ENCODE results near the gene OTUD5. TPM values are rescaled to one million over a fixed set of nuclear protein-coding genes. Genes with fewer than 3 reads are reported as not detected.
A peak's percentile ranks its signal among the peaks of the same experiment; 100 is the strongest.

The OTUD5 gene
- total RNA-seq, 3 donors from 2014 or later (not counting 1 experiment from before 2014, with no cell fraction given), result 92.2 to 106 (median 92.5) TPM

DNA sequence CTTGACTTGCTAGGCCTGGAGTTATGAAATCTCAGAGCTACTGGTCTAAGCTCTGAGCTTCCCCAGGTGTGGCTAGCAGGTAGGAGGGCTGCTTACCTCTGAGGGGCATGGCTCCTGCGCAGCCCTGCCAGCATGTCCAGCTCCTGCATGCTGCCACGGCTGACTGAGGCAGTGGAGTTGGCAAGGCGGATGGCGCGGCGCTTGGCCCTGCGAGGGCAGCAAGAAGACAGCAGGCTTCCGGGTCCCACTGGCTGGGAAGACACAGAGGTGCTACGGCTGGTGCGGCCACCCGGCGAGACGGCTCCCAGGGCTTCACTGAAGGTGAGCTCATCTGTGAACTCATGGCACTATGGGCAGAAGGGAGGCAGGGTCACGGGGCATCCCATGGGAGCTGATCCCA, 8.6 kb upstream of the OTUD5 start:
- DNase-seq, result no peak
- TF ChIP-seq, protein P1, sequence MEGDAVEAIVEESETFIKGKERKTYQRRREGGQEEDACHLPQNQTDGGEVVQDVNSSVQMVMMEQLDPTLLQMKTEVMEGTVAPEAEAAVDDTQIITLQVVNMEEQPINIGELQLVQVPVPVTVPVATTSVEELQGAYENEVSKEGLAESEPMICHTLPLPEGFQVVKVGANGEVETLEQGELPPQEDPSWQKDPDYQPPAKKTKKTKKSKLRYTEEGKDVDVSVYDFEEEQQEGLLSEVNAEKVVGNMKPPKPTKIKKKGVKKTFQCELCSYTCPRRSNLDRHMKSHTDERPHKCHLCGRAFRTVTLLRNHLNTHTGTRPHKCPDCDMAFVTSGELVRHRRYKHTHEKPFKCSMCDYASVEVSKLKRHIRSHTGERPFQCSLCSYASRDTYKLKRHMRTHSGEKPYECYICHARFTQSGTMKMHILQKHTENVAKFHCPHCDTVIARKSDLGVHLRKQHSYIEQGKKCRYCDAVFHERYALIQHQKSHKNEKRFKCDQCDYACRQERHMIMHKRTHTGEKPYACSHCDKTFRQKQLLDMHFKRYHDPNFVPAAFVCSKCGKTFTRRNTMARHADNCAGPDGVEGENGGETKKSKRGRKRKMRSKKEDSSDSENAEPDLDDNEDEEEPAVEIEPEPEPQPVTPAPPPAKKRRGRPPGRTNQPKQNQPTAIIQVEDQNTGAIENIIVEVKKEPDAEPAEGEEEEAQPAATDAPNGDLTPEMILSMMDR (IDR thresholded peaks at IDR 0.05), result no peak
- no peaks in the 10 kb centered on the region for H3K36me3 Mint-ChIP-seq
- H3K4me1 Mint-ChIP-seq, result peaks cover 0 to 7% of the 10 kb centered on the region in 2 donors
- intact Hi-C loops (cut with micrococcal nuclease), result no loop called here
- no peaks in the 10 kb centered on the region for H3K9me3 Mint-ChIP-seq
- H3K4me3 ChIP-seq (ENCODE audit: low read length), result no peak overlapping the region
- H3K27ac ChIP-seq (ENCODE audit: low read length), result no peak overlapping the region
- no peaks in the 10 kb centered on the region for H3K9me3 ChIP-seq (ENCODE audit: control insufficient read depth, insufficient read depth, low read length)
- no peaks in the 10 kb centered on the region for H3K36me3 ChIP-seq (ENCODE audit: control insufficient read depth, insufficient read depth, low read length)
- no peak for ATAC-seq
- no peaks in the 10 kb centered on the region for H3K27me3 ChIP-seq (ENCODE audit: control insufficient read depth, insufficient read depth, low read length)
- H3K27me3 Mint-ChIP-seq (ENCODE audit: low read depth in 2 of 2), result peaks cover 6 to 7% of the 10 kb centered on the region in 2 donors
- 97% methylated on average over 14 of the region's 14 CpGs for WGBS (ENCODE audit: insufficient coverage)
- H3K4me1 ChIP-seq (ENCODE audit: control insufficient read depth, insufficient read depth, low read length), result no peaks in the 10 kb centered on the region
- no peak overlapping the region for H3K4me3 Mint-ChIP-seq
- no peak overlapping the region for H3K27ac Mint-ChIP-seq

DNA sequence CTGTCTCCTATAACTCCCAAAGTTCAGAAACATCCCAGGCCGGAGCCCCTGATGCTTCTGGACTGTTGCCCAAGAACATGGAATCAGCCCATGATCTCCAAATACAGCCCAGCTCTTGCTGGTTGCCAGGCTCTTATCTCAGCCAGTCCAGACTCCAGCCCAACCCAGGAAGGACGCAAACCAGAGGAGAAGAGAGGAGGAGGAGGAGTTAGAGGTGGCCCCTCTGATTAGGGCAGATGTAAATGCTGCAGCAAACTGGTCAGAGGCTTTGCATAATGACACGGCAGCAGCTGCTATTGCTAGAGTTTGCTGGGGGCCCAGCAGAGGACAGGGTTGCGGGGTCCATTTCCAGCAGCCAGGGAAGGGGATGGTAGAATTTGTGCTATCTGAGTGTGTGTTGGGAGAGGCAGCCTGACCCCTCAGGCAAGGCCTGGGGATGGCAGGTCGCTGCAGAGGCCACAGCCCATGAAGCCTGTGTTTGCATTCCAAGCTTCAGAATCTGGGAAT, 4.2 kb upstream of the OTUD5 start:
- ATAC-seq, result no peak

GRCh38 chrX:48960291-48960690, 2.9 kb upstream of the OTUD5 start:
- Mint-ChIP-seq H3K27ac (peak overlapping the region; percentile 79 to 100), H3K9me3 (no peaks in the 10 kb centered on the region), H3K4me3 (peak overlapping the region; percentile 14), H3K27me3 (ENCODE audit: low read depth in 2 of 2) (peaks cover 0 to 7% of the 10 kb centered on the region in 2 donors), H3K36me3 (no peaks in the 10 kb centered on the region), H3K4me1 (peaks cover 10 to 32% of the 10 kb centered on the region in 2 donors)
- ATAC-seq (no peak), DNase-seq (no peak)
- peaks cover 9% of the 10 kb centered on the region for H3K36me3 ChIP-seq (ENCODE audit: control insufficient read depth, insufficient read depth, low read length)
- H3K4me3 ChIP-seq (ENCODE audit: low read length), result no peak overlapping the region
- peaks cover 23% of the 10 kb centered on the region for H3K4me1 ChIP-seq (ENCODE audit: control insufficient read depth, insufficient read depth, low read length)
- WGBS (ENCODE audit: insufficient coverage), result 27% methylated on average over 2 of the region's 2 CpGs
- H3K27me3 ChIP-seq (ENCODE audit: control insufficient read depth, insufficient read depth, low read length), result no peaks in the 10 kb centered on the region
- no peak overlapping the region for H3K27ac ChIP-seq (ENCODE audit: low read length)
- H3K9me3 ChIP-seq (ENCODE audit: control insufficient read depth, insufficient read depth, low read length), result no peaks in the 10 kb centered on the region
- intact Hi-C loops (cut with micrococcal nuclease), result no loop called here
- TF ChIP-seq, protein P1 (IDR thresholded peaks at IDR 0.05), result no peak

More for the DNA sequence above, 4.2 kb upstream of the OTUD5 start:
- H3K27me3 Mint-ChIP-seq (ENCODE audit: low read depth in 2 of 2), result peaks cover 0 to 7% of the 10 kb centered on the region in 2 donors
- whole genome bisulfite sequencing (ENCODE audit: insufficient coverage), result 70% methylated on average over 3 of the region's 5 CpGs
- H3K4me1 Mint-ChIP-seq, result peaks cover 2 to 23% of the 10 kb centered on the region in 2 donors
- no peak overlapping the region for H3K4me3 Mint-ChIP-seq
- intact Hi-C loops (cut with micrococcal nuclease), result no loop called here
- no peaks in the 10 kb centered on the region for H3K9me3 Mint-ChIP-seq
- no peak for DNase-seq
- Histone ChIP-seq H3K9me3 (ENCODE audit: control insufficient read depth, insufficient read depth, low read length) (no peaks in the 10 kb centered on the region), H3K36me3 (ENCODE audit: control insufficient read depth, insufficient read depth, low read length) (no peaks in the 10 kb centered on the region), H3K27me3 (ENCODE audit: control insufficient read depth, insufficient read depth, low read length) (no peaks in the 10 kb centered on the region), H3K27ac (ENCODE audit: low read length) (no peak overlapping the region), H3K4me1 (ENCODE audit: control insufficient read depth, insufficient read depth, low read length) (peaks cover 10% of the 10 kb centered on the region), H3K4me3 (ENCODE audit: low read length) (no peak overlapping the region)
- H3K27ac Mint-ChIP-seq, result no peak overlapping the region
- TF ChIP-seq, protein P1 (IDR thresholded peaks at IDR 0.05), result no peak
- no peaks in the 10 kb centered on the region for H3K36me3 Mint-ChIP-seq

DNA sequence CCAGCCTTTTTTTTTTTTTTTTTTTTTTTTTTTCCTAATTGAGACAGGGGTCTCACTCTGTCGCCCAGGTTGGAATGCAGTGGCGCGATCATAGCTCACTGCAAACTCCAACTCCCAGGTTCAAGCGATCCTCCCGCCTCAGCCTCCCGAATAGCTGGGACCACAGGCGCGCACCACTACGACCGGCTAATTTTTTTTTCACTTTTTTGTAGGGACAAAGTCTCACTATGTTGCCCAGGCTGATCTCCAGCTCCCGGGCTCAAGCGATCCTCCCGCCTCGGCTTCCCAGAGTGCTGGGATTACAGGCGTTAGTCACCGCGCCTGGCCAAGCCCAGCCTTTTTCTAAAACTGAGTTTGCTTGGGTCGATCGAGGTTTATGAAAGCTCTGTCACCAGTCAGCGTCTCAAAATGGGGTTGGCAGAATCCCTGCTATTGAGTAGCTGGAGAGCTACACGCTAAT, 1.3 kb upstream of the OTUD5 start:
- H3K4me3 Mint-ChIP-seq, result peak overlapping the region; percentile 96
- Histone ChIP-seq H3K36me3 (ENCODE audit: control insufficient read depth, insufficient read depth, low read length) (peaks cover 20% of the 10 kb centered on the region), H3K27ac (ENCODE audit: low read length) (peak overlapping the region; percentile 98), H3K4me1 (ENCODE audit: control insufficient read depth, insufficient read depth, low read length) (peaks cover 36% of the 10 kb centered on the region), H3K9me3 (ENCODE audit: control insufficient read depth, insufficient read depth, low read length) (no peaks in the 10 kb centered on the region), H3K4me3 (ENCODE audit: low read length) (peak overlapping the region; percentile 57), H3K27me3 (ENCODE audit: control insufficient read depth, insufficient read depth, low read length) (no peaks in the 10 kb centered on the region)
- ATAC-seq, result no peak
- H3K27me3 Mint-ChIP-seq (ENCODE audit: low read depth in 2 of 2), result peaks cover 0 to 7% of the 10 kb centered on the region in 2 donors
- DNase-seq, result peak in 1 of 2 donors; percentile 55
- TF ChIP-seq, protein P1 (IDR thresholded peaks at IDR 0.05), result no peak
- no peaks in the 10 kb centered on the region for H3K36me3 Mint-ChIP-seq
- peak overlapping the region; percentile 100 for H3K27ac Mint-ChIP-seq
- 0% methylated on average over 21 of the region's 21 CpGs for WGBS (ENCODE audit: insufficient coverage)
- peaks cover 18 to 41% of the 10 kb centered on the region in 2 donors for H3K4me1 Mint-ChIP-seq
- intact Hi-C loops (cut with micrococcal nuclease), result loop anchor here (1.0 to 5.0 kb wide), 6 partner anchors 39 to 1301 kb away; partner anchors contain the start of genes GRIPAP1, HDAC6, PIM2 and PQBP1
- no peaks in the 10 kb centered on the region for H3K9me3 Mint-ChIP-seq

All from natural killer cell (primary cell).